Limb (tissue), 2 donors: ENCODE results near the gene ETV2.
A peak's percentile ranks its signal among the peaks of the same experiment; 100 is the strongest.
"Not testable (repeated sequence)": the region's sequence is repeated elsewhere in the genome, so short reads cannot be mapped to it uniquely, and the experiment has no call there.

Source experiments
- DNase-seq, 2 donors: peaks; one replicate each; pipeline ENCODE4 v3.0.0-alpha.2; 2016; ENCODE audit errors: extremely low spot score in 2 of 2

The ETV2 gene

GRCh38 chr19:35657904-35658700 is 16.6 kb downstream of the ETV2 start:
- no peak for DNase-seq

DNA sequence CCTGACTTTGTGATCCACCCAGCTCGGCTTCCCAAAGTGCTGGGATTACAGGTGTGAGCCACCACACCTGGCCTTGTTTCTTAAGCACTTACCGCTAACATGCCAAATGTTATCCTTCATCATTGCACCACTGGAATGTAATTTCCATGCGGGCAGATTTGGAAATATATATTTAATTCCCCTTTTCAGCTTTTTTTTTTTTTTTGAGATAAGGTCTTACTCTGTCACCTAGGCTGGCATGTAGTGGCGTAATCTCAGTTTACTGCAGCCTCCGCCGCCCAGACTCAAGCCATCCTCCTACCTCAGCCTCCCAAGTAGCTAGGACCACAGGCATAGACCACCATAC is 20.4 kb downstream of the ETV2 start:
- no peak for DNase-seq

GRCh38 chr19:35663981-35664380 is 22.4 kb downstream of the ETV2 start:
- DNase-seq, result no peak

DNA sequence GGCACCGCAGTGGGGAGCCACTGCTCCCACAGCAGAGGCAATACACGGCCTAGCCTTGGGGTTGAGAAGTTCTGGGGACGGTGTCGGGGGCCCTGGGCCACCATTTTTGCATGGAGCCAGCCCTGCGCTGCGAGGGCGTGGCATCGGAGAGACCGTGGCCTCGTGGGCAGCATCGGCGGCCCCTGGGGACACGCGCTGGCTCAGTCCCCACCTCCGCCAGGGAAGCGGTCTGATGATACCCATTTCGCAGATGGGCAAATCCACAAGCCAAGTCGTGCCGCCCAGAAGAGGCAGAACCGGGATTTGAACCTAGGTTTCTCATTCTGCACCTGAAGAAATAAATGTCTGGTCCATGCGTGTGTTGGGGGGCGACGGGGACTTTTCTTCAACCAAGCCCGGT is 23.6 kb downstream of the ETV2 start:
- no peak for DNase-seq

DNA sequence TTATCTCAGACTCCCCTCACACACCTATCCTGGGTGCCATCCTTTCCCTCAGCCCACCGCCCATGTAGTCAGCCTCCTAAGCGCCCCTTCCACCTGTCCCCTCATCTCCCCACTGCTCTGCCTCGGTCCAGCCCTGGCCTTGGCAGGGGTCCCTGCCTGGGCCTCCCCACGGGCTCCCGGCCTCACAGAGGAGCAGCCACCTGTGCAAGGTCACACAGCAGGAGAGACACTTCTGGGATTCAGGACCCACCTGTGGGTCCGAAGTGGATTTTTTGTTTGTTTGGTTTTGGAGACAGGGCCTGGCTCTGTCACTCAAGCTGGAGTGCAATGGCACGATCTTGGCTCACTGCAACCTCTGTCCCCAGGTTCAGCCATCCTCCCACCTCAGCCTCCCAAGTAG is 24.1 kb downstream of the ETV2 start:
- DNase-seq, result no peak

DNA sequence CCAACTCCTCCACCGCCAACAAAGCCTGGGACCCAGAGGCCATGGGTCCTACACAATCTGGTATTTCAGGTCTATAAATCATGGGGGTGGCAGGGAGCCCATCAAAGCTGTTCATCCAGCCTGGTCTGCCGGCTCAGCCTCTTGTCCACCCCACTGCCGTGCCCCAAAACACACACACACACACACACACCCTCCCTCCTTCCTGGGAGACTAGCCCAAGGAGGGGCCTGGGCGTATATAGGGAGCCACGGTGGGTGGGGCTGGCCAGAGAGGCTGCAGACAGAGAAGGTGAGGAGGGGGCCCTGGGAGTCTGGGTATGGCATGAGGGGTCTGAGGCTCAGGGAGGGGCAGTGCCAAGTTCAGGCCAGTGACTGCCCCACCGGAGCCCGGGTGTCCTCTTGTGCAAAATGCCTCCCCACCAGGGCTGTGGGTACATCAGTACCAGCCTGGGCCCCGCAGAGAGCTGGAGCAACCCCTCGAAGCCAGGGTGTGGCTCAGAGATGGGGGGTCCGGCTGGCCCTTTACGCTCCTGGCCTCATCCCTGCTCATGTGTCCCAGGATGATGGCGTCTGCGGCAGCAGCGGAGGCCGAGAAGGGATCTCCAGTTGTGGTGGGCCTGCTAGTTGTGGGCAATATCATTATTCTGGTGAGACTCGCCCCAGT is 24.8 kb downstream of the ETV2 start, which contains the start of gene UPK1A:
Gene UPK1A (plus strand): TSS at position 267 of the 663 bp plus-strand sequence. CDS start 296 bp downstream, at position 563.
- no peak for DNase-seq

DNA sequence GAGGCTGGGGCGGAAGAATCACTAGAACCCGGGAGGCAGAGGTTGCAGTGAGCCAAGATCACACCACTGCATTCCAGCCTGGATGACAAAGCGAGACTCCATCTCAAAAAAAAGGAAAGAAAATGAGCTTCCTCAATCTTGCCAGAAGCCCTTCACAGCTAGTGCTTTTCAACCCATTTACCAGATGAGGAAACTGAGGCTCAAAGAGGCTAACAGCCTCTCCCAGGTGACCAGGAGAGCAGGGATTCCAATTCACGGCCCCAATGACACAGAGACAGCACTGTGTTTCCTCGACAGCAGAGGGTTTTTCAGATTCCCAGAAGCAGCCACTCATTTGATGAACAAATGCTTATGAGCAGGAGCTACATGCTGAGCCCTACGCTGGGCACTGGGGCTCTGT is 28.0 kb downstream of the ETV2 start:
- no peak for DNase-seq

DNA sequence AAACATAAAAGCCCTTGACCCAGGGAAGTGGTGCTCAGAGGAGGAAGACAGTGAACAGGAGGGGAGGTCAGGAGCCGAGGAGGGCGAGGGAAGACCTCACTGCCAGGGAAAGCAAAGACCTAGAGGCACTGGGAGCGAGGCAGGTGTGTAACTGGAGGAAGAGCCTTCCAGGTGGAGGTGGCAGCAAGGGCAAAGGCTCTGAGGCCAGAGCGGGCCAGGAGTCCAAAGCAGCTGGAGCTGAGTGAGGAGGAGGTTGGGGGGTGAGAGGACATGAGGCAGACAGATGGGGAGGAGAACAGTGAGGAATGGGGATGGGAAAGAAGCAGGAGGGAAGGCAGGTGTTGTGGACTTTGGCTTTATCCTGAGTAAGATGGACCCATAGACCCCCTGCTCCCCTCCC is 28.4 kb downstream of the ETV2 start:
- DNase-seq, result no peak

GRCh38 chr19:35670686-35671085 is 29.1 kb downstream of the ETV2 start:
- DNase-seq, result no peak

- no peak for DNase-seq
Measured at GRCh38 chr19:35671818-35672217, 30.3 kb downstream of the ETV2 start.

DNA sequence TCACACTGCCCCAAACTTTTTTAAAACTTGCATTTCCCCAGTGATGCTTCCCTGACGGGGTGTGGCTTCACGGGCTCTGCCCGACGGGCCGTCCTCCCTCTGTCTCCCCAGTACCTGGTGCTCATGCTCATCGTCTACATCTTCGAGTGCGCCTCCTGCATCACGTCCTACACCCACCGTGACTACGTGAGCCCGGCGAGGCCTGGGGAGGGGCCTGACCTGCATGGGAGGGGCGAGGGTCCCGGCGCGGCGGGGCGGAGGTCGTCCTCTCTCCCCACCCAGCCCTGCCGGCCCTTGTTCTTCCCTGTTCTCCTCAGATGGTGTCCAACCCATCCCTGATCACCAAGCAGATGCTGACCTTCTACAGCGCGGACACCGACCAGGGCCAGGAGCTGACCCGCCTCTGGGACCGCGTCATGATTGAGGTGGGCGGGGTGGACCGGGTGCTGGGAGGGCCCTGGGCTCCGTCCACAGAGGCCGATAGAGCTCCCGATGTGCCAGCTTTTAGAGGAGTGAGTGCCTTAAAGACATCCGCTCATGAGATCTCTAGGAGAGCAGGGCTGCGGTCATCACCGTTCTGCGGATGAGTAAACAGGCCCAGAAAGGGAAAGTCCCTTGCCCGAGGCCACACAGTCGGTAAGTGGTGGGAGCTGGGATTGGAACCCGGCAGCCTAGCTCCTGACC is 31.7 kb downstream of the ETV2 start:
- no peak for DNase-seq

GRCh38 chr19:35675589-35676140 is 34.1 kb downstream of the ETV2 start:
- DNase-seq, result no peak

- no peak for DNase-seq
Measured at GRCh38 chr19:35689836-35690235, 48.3 kb downstream of the ETV2 start.

GRCh38 chr19:35691106-35691505 is 49.6 kb downstream of the ETV2 start:
- DNase-seq, result not testable (repeated sequence)

DNA sequence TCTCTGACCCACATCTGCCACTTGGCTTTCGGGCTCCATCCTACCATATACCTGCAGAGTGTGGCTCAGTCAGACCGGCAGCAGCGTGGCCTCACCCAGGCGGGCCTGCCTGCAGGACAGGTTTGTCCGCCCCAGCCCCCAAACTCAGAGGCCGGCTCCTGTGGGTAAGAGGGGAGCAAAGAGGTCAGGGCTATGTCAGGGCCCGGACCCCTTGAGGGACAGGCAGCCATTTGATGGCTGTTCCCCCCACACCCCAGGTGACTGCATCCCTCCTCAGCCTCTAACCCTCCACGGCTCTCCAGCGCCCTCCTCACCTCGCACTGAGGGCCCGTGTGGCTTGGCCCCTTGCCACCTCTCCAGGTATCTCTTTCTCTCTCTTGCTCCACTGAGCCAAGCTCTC is 50.5 kb downstream of the ETV2 start:
- no peak for DNase-seq

GRCh38 chr19:35693422-35693821 is 51.9 kb downstream of the ETV2 start:
- DNase-seq, result no peak

- peak; percentile 81 to 83 for DNase-seq
Measured at GRCh38 chr19:35693835-35694599, 52.5 kb downstream of the ETV2 start.
